Right renal pelvis (tissue), 4 donors: ENCODE data around the gene CACNA1S. TPM values are rescaled to one million over a fixed set of nuclear protein-coding genes. Genes with fewer than 3 reads are reported as not detected.

ENCODE experiments used
- DNase-seq, 4 donors: peaks; one replicate each; pipeline ENCODE4 v3.0.0-alpha.2; 2013; ENCODE audit warnings: low read depth in 4 of 4, low spot score in 3 of 4, missing footprints in 1 of 4
- polyA plus RNA-seq, 4 donors: library from polyadenylated mRNA; unstranded; fragments of 120-200 nt; gene quantifications; one replicate each; pipeline ENCODE4 v1.2.1, GENCODE V29; 2013; ENCODE audit not compliant: insufficient read length in 4 of 4

CACNA1S gene
- polyA plus RNA-seq, 4 donors: 0.37 to 0.51 (median 0.45) TPM

DNA sequence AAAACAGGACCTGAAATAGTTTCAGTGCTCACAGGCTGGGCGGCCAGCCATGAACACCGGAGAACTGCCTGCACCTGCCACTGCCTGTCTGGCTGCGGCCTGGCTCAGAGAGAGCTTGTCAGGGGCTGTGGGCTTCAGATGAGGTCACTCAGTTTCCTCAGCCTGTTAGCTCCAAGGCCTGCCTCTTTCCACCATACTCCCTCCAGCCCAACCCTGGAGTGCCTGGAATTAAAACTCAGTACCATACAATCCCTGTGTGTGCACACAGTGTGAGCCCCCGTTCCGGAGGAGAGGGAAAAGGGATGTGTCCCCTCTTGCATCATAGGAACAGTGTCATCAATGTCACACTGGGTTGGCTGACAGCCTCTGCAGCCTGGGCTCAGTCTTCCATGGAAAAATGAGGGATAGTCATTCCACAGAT, 16.2 kb downstream of the CACNA1S start:
- no peak for DNase-seq

DNA sequence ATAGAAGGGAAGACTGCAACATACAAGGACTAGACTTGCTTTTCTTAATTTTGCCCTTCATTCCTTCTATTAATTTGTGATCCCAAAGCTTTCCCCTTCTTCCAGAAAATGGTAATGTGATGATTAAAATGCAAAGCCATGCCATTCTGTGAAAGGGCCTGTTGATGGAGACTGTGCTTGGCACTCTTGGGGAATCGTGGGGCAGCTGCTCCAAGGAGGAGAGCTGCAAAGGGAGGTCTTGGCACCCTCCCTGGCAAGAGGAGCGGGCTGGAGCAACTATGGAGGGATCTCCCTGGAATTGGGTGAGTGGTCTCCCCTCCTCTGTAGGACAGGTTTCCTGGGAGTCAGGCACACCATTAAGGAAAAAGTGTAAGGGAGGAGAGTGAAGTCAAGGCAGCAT, 16.6 kb downstream of the CACNA1S start:
- DNase-seq: no peak

DNA sequence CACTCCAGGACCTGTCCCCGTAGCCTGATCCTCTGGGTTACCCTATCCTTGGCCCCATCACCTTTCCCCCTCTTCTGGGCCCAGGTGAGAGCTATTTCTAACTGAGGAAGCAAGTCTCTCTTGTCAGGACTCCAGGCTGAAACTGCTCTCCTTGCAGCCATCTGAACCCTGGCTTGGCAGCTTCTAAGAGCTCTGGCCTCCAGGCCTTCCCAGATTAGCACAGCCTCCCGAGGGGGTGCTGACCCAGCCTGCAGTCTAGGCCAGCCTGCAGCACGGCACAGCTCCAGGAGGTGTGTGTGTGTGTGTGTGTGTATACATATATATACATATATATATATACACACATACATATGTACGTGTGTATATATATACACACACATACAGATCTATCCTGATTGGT, 17.4 kb downstream of the CACNA1S start:
- DNase-seq: no peak

DNA sequence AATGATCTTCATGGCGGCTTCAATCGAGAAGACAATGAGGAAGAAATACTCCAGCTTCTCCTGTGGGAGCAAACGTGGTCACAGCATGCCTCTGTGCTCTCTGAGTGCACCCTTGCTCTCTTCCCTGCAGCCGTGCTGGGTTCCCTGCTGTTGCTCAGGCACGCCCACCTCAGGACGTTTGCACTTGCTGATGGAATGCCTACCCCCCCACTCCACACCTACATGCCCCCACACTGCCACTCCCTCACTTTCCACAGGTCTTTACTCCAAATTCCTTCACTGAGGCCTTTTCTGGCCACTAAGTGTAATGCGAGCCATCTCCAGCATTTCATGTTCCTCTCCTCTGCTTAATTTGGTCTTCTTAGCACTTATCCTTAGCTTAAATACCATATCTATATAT, 18.3 kb downstream of the CACNA1S start:
- no peak for DNase-seq

DNA sequence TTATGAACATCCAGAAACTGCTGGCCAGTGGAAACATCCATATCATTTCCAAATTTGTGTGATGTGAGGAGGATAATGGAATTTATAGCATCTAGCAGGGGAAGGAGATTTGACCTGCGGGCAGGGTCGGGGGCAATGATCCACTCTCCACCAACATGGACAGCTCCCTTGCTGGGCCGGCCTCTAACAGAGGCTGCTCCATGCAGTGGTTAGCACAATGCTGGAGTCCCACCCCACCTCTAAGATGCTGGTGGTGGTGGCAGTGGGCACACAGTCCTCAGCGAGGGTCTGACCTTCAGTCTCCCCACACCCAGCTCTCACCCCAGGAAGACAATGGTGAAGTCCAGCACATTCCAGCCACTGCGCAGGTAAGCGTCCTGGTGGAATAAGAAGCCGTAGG, 18.7 kb downstream of the CACNA1S start:
- no peak for DNase-seq

DNA sequence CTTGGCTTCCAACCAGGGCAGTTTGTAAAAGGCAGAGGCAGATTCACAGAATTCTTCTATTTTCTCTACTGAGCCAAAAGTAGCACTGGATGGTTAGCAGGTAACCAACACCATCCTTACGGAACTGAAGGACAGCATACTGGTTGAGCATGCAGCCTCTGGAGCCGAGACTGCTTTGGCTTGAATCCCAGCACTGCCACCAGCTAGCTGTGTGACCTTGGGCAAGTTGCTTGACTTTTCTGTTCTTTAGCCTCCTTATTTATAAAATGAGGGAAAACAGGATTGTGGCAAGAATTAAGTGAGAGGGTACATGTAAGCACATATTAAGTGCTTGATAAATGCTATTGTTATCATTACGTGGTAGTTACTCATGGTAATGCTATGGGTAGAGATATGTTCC, 19.5 kb downstream of the CACNA1S start:
- no peak for DNase-seq

DNA sequence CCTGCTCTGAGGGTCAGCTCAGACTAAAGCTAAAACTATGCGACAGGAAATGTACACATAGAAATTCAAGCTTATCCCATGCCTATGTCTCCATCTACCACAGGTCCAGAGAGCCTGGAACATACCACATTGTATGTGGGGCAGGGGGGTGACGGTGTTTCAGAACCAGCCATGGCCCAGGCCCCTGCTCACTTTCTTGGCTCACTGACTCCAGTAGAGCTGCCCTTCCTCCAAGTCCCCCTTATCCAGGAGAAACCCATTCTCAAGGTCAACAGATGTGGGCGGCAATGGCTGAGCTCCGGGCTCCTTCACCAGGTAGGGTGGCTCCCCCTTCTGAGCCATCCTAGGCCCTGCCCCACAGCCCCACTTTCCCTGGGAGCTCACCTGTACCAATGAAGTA, 21.0 kb downstream of the CACNA1S start:
- DNase-seq: no peak

DNA sequence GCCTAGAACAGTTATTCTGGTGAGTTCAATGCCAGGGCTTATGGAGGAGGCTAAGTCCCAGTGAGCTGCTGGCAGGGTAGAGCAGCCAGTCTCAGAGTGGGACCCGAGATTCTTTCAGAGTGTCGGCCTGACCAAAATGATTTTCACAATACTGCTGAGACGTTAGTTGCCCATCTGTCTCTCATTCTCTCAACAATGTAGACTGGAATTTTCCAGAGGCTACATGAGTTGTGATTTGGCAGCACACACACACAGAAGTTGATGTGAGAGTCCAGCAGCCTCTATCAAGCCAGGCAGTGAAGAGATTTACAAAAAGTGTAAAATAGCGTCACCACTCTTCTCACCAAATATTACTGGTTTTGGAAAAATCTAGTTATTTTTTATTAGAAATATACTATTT, 21.7 kb downstream of the CACNA1S start:
- no peak for DNase-seq

DNA sequence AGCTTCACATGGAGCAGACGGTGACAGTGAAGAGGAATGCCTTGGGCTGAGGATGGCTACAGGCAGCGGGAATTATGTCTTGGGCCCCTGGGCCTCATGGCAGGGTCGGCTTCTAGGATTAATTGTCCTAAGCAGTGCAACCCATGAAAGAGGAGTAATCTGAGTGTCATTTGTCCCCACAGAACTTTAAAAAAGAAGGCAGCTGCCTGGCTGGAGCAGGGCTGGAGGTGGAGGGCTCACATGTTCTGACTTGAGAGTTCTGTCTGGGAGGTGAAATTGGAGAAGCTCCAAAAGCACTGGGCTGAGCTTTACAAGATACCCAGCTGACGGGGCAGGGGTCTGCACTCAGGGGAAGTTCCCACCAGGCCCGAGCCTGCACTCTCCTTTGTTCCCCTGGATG, 22.6 kb downstream of the CACNA1S start:
- DNase-seq: no peak

DNA sequence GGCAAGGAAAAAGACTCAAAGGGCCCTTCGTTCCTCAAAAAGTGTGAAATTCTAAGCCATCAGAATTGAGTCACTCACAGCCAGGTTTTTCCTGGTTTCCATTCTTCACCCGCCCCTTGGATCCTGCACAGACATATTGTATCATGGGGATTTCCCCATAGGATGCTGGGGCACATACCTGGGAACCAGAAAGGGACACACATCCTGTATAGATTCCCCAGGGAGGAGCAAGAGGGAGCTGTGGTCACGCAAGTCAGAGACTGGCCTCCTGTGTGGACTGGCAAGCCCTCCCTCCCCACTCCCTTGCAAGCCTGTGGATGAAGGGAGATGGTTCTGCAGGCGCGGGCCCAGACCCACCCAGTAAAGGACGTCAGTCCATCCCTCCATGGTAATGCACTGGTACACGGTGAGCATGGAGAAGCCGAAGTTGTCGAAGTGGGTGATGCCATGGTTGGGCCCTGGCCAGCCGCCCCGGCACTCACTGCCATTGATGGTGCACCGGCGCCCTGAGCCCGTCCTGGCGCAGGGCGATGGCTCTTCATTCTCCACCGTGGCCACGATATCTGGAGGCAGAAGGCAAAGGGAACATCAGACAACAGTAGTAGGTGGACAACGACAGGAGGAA, 23.2 kb downstream of the CACNA1S start:
- DNase-seq: no peak

DNA sequence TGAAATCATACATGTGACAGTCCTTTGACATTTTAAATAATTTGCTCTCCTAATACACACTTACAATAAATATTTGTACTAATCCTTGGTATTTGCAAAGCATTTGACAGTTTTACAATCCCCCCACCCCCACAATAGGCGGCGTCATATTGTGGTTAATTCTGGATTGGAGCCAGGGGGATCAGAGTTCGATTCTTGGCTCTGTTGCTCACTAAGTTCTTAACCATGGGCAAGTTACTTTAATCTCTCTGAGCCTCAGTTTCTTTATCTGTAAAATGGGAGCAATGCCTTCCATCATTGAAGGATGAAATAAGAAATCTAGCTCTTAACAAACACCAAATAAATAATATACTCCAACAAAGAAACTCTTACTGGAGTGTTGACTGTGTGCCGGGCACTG, 23.8 kb downstream of the CACNA1S start:
- DNase-seq: no peak

DNA sequence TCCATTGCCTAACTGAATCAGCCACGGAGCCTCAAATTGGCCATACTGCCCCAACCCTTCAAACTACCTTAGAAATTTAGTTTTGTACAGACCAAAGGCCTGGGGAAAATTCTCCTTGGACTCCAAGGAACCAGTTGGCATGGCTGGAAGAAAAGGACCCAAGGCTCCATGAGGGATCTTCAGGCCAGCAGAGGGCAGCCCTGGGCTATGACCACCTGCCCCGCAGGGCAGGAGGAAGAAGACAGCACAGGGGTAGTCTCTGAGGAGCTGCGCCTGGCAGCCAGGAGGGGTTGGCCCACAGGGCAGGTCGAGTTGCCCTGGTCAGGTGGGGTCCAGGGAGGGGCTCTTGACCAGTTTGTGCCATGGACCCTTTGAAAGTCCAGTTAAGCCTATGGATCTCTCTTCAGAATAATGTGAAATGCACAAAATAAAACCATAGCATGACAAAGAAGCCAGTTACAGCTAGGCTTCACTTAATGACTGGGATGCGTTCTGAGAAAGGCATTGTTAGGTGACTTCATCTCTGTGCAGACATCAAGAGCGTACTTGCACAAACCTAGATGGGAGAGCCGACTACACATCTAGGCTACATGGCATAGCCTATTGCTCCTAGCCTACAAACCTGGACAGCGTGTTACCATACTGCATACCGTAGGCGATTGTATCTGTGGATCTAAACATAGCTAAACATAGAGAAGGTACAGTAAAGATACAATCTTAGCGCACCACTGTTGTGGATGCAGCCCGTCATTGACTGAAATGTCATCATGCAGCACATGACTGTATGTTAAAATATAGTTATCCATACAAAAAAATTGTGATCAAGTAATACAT, 26.1 kb downstream of the CACNA1S start:
- DNase-seq: no peak

DNA sequence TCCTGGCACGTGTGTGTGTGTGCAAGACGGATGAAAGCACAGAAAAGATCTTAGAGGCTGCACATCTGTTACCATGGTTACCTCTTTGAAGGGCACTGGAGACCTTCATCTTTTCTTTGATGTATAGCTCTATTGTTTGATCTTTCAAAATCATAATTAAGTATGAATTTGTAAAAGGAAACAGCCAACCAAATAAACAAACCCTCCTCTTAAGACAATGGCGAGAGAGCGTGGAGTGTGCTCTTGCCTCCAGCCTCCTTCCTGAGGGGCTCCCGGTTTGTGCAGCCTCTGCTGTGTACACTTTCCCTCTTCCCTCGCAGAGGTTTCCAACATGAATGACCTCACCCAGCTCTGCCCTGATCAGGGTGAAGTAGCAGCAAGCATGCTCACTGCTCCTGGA, 27.9 kb downstream of the CACNA1S start:
- no peak for DNase-seq

DNA sequence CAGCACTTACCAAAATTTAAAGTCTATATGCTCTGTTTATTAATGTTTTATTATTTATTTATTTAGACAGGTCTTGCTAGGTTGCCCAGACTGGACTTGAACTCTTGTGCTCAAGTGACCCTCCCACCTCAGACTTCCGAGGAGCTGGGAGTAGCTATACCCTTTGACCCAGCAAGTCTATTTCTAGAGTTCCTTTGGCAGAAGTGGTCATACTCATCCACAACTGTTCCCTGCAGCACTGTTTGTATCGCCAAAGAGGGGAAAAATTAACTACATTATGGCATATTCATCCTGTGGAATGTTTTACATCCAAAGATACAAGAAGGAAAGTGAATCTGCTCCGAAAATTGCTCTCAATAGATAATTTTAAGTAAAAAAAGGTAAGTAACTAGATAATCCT, 28.5 kb downstream of the CACNA1S start:
- no peak for DNase-seq

DNA sequence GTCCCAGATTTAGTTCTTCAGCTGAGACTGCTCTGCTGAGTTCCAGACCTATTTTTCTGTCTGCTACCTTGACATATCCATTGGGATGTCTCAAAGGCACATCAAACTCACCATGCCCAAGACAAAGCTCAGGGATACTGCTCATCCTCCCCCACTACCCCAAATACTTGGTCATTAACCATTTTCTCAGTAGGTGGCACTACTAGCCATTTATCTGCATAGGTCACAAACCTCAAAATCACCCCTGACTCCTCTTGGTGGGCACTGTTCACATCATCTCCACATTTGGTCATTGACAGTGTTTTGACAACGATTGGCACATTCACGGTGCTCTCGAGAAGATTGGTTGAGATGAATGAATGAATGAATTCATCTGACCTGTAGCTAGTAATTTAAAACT, 32.1 kb downstream of the CACNA1S start:
- no peak for DNase-seq

DNA sequence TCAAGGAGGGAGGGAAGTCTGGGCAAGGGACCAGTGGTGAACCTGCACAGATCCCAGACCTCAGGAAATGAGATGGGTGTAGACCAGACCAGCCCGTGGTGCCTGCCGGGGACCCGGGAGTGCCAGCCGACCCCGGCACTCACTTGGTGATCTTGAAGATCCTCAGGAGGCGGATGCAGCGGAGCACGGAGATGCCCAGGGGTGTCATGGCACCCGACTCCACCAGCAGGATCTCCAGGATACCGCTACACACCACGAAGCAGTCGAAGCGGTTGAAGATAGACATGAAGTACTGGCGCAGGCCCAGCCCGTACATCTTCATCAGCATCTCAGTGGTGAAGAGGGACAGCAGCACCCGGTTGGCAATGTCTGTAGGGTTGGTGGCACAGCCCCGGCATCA, 34.5 kb downstream of the CACNA1S start:
- no peak for DNase-seq

DNA sequence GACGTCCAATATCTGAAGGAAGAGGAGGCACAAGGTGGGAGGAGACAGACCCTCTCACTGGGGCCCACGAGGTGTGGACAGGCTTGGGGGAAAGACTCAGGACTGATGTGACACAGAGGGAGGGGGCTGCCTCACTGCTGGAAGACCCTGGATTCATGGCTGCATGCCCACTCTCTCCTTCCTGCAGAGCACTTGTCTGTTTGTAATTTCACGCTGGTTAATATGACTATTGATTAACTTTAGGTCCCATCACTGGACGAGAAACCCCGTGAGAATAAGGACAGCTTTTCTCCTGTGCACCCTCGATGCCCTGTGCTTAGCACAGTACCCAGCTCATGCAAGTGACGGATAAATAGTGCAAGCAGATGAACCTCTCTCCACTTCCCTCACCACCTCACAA, 35.1 kb downstream of the CACNA1S start:
- DNase-seq: no peak

DNA sequence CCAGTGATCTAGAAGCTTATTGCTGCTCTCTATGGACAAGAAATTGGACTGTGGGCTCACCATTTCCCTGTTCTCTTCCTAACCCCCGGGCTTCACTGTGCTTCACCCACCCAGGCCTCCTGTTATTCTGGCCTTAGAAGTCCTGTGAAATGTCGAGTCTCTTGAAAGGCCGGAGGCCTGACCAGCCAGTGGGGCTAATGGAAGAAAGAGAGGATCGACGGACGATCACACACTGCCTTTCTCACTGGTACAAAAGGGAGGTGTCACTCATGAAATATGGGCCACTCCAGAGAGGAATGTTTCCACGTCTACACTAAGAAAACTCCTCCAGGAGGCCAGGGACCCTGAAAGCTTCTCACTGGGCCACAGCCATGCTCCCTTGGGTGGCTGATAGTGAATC, 36.1 kb downstream of the CACNA1S start:
- DNase-seq: no peak

DNA sequence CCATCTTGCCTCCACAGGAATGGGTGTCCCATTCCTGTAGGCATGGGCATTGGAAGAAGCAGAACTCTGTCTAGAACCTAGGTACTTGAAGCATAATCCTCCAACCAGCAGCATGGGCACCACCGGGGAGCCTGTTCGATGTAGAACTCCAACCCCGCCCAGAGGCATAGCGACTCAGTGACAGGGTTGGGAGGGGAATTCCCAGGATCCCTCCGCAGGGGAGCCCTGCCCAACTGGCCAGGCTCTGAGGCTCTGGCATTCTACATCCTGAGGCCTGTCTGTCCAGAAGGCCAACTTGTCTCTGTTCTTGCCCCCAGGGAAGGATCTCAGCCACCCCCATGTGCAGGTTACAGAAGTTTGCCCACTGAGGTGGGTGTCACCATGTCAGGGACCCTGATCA, 38.2 kb downstream of the CACNA1S start:
- no peak for DNase-seq

DNA sequence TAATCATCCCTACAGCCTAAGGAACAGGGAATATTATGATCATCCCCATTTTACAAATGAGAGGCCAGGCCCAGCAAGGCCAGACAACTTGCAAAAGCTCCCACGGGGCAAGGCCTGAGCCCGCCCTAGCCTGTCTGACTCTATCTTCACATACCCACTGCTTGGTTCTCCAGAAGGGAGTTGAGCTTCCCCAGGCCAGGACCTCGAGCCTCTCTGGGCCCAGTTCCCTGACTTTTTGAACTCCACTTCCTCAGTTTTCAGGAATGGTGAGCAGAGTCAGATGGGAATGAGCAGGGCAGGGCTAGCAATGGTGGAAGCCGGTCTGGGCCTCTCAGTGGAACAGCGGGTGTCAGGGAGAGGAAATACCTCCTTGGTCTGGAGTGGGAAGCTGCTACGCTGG, 39.3 kb downstream of the CACNA1S start:
- no peak for DNase-seq

DNA sequence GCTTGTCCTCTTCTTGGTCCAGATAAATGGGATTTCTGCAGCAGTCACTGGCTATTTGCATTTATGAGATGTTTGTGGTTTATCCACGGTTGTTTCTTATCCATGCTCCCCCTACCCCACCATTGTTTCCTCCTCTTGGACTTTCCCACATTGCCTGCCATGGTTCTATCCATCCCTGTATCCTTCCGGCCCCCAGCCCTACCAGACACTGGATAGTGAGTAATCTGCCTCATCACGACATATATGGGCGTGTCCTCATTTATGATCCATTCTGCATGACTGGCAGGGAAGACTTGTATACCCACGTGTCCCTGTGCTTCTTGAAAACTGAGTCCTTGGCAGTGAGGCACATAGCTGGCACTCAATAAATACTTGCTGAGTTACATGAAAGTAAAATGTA, 40.1 kb downstream of the CACNA1S start:
- DNase-seq: no peak

DNA sequence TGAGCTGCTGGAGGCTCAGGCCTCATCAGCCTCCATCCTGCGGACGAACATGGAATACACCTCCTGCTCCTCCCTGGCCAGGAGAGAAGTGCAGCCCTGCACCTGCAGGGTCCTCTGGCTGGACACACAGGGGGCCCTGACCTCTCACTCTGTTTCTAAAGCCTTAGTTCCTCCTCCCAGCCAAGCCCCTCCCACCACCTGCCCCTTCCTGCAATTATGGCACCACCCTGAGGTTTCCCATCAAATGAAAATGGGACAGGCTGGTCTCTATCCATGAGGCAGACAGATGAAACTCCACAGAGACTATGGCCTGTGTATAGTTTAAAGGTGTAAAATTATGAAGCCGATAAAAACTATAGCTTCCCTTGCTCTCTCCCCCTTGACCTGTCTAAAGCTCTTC, 42.6 kb downstream of the CACNA1S start:
- no peak for DNase-seq
